Activated gamma-delta T cell treated with anti-CD3 and anti-CD28 coated beads, Interleukin-2, amount 50 U/mL, for 16 hours (primary cell): ENCODE measurements around the gene LIPI.
"Not testable (repeated sequence)": the region's sequence is repeated elsewhere in the genome, so short reads cannot be mapped to it uniquely, and the experiment has no call there.

Experiments used
- DNase-seq: peaks from one replicate; pipeline ENCODE4 v3.0.0-alpha.2; 2020; ENCODE audit warnings: low read depth

The LIPI gene

DNA sequence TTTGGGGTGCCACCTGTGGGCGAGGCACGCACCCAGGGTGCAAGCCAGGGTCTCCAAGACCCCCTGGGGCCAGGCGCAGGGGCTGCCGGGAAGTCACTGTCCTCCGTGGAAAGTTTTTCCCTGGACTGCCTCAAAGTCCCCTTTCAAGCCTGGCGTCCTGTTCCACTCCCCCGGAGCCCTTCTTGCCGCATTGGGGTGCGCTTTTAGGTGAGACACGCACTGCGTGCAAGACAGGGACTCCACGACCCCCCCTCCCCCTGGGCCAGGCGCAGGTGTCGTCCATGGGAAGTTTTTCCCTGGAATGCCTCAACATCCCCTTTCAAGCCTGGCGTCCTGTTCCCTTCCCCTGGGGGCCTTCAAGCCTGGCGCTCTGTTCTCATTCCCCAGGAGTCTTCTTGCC is 137.1 kb downstream of the LIPI start:
- no peak for DNase-seq

- DNase-seq: no peak
These were observed 137.8 kb downstream of the LIPI start for GRCh38 chr21:14072761-14073535.

- DNase-seq: no peak
These were observed 138.6 kb downstream of the LIPI start for GRCh38 chr21:14071902-14072734.

DNA sequence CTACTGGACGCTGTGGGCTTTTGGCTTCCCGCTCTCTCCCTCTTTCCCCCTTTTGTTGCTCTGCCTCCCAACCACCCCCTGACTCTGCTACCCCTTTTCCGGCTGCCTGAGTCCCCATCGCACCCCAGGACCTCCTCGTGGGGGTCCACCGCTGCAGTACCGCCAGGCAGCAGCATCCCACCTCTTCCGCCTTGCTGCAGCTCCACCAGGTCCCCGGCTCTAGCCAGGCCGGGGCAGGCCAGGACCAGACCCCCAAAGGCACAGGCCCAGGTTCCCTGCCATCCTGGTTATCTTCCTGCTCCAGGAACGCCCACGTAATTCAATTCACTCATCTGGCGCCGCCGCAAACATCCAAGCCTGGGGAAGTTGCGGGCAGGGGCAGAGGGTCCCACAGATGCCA is 139.8 kb downstream of the LIPI start:
- no peak for DNase-seq

DNA sequence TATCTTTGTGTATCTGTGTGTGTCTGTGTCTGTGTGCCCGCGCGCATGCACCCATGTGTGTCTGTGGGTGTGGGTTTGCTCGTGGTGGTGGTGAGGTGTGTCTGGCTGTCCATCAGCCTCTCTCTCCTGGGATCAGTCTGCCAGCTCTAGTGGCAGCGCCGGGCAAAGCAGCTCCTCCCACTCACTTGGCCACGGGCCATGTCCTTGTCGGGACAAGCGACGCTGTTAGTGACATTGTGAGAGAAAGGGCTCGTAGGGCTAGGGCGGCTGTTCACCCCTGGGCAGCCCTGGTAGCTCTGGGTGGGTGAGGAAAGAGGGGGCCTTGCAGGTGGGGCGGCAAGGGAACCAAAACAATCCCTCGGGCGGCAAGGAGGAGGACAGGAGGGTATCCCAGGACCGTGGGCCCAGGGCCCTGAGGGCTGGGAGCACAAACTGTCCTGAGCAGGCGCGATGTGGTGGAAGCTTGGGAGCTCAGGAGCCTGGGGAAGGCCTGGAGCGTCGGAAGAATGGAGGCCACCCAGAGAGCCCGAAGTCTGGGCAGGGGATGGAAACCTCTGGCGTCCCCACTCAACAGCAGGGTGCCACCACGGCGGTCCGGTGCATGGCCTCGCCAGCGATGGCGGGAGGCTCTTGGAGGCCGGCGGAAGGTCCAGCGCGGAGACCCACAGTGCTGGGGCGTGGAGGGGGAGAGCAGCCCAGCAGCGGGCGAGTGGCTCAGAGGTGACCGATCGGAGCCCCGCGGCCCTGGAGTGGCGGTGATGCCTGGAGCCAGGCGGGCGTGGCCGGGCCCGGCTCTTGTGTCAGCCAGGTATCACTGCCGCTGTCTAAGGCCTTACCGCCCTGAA is 140.5 kb downstream of the LIPI start:
- DNase-seq: no peak

GRCh38 chr21:14064296-14064645 is 146.5 kb downstream of the LIPI start:
- no peak for DNase-seq

GRCh38 chr21:14063620-14064295 is 147.0 kb downstream of the LIPI start:
- DNase-seq: not testable (repeated sequence)

- DNase-seq: not testable (repeated sequence)
These were observed 148.1 kb downstream of the LIPI start for GRCh38 chr21:14062684-14063083.

DNA sequence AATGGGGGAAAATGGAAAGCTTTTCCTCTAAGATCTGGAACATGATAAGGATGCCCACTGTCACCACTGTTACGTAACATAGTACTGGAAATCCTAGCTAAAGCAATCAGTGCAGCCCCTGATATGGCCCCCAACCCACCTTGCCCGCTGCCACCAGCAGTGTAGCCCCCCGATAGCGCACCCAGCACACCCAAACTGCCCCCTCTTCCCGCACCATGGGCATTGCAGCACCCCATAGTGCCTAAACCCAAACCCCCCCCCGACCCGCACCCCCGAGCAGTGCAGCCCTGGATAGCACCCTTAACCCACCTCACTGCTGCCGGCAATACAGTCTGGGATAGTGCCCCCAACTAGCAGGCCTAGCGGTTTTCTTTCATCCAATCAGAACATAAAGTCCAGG is 148.9 kb downstream of the LIPI start:
- DNase-seq: not testable (repeated sequence)

DNA sequence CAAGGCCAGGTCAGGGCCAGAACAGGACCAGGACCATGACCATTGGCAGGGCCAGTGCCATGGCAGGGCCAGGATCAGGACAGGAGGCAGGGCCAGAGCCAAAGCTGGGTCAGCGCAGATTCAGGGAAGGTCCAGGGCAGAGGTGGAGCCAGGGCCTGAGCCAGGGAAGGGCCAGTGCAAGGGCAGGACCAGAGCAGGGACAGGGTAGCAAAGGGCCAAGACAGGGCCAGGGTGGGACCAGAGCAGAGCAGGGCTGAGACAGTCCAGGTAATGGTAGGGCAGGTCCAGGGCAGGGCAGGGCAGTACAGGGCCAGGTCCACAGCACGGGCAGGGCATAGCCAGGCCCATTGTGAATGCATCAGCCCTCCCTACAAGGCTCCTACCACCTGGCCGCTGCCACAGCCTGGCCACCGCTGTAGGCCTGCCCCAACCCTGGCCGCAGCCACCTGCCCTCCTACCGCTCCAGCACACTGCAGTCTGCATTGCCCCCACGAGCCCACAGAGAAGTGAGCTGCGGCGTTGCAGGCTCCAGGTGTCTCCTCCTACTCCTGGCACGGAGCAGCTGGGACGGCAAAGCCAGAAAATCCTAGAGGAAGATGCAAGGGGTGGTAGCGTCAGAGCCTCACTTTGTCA is 151.6 kb downstream of the LIPI start:
- not testable (repeated sequence) for DNase-seq
